ENCODE results near the gene RBM20.
"Not testable (repeated sequence)": the region's sequence is repeated elsewhere in the genome, so short reads cannot be mapped to it uniquely, and the experiment has no call there.

The RBM20 gene

GRCh38 chr10:110744782-110745181 is 100.6 kb downstream of the RBM20 start:
- no peak for DNase-seq

- DNase-seq, result peak; percentile 15
Measured at GRCh38 chr10:110746254-110746826, 102.2 kb downstream of the RBM20 start.

GRCh38 chr10:110746969-110747608 is 103.0 kb downstream of the RBM20 start:
- DNase-seq, result no peak

- no peak for DNase-seq
Measured at GRCh38 chr10:110747609-110748464, 103.7 kb downstream of the RBM20 start.

- DNase-seq, result no peak
Measured at GRCh38 chr10:110748970-110749369, 104.8 kb downstream of the RBM20 start.

- DNase-seq, result no peak
Measured at GRCh38 chr10:110750931-110751330, 106.8 kb downstream of the RBM20 start.

- DNase-seq, result no peak
Measured at GRCh38 chr10:110751850-110752249, 107.7 kb downstream of the RBM20 start.

GRCh38 chr10:110753462-110753861 is 109.3 kb downstream of the RBM20 start:
- no peak for DNase-seq

- no peak for DNase-seq
Measured at GRCh38 chr10:110754375-110755105, 110.4 kb downstream of the RBM20 start.

- DNase-seq, result no peak
Measured at GRCh38 chr10:110755781-110756180, 111.6 kb downstream of the RBM20 start.

GRCh38 chr10:110756876-110757275 is 112.7 kb downstream of the RBM20 start:
- DNase-seq, result no peak

GRCh38 chr10:110757586-110757985 is 113.5 kb downstream of the RBM20 start:
- DNase-seq, result no peak

GRCh38 chr10:110758128-110758765 is 114.1 kb downstream of the RBM20 start:
- no peak for DNase-seq

GRCh38 chr10:110758898-110759297 is 114.8 kb downstream of the RBM20 start:
- DNase-seq, result no peak

- no peak for DNase-seq
Measured at GRCh38 chr10:110759523-110759922, 115.4 kb downstream of the RBM20 start.

GRCh38 chr10:110762109-110762848 is 118.1 kb downstream of the RBM20 start:
- DNase-seq, result peak; percentile 37

- no peak for DNase-seq
Measured at GRCh38 chr10:110762849-110763211, 118.7 kb downstream of the RBM20 start.

GRCh38 chr10:110764378-110764777 is 120.2 kb downstream of the RBM20 start:
- no peak for DNase-seq

GRCh38 chr10:110764793-110765512 is 120.8 kb downstream of the RBM20 start:
- DNase-seq, result no peak

- no peak for DNase-seq
Measured at GRCh38 chr10:110765513-110766319, 121.6 kb downstream of the RBM20 start.

- DNase-seq, result not testable (repeated sequence)
Measured at GRCh38 chr10:110767601-110768000, 123.5 kb downstream of the RBM20 start.
